ENCODE results near the gene CERS3. TPM values are rescaled to one million over a fixed set of nuclear protein-coding genes. Genes with fewer than 3 reads are reported as not detected.

CERS3 gene
- total and polyA plus RNA-seq, 10 of the 15 experiments (the other 5 are each of a cell fraction or from before 2014, with no cell fraction given), result not detected

GRCh38 chr15:100434561-100434960 is 94.2 kb downstream of the CERS3 start:
- DNase-seq (ENCODE audit: low read depth, low spot score) (no peak), ATAC-seq (no peak), FAIRE-seq (no peak)
- intact Hi-C loops (cut with micrococcal nuclease; ENCODE audit: unreplicated experiment), result no loop called here
- RAD21 ChIA-PET (ENCODE audit: unreplicated experiment), result no interaction called here
- 64% methylated on average over 6 of the region's 6 CpGs for WGBS (ENCODE audit: insufficient coverage, insufficient replicate concordance, low lambda C conversion rate, missing lambda C conversion rate)
- in situ Hi-C loops (cut with MboI), result no loop called here
- H4K20me1 ChIP-seq (ENCODE audit: control insufficient read depth, insufficient read depth), result no peaks in the 10 kb centered on the region
- no peaks in the 10 kb centered on the region for H3K79me2 ChIP-seq (ENCODE audit: control insufficient read depth, insufficient read depth, low read length)
- no peaks in the 10 kb centered on the region for H3K4me1 ChIP-seq (ENCODE audit: control insufficient read depth, insufficient read depth, low read length)
- H3K4me2 ChIP-seq (ENCODE audit: control insufficient read depth, insufficient read depth), result no peak overlapping the region
- no peak overlapping the region for H2AFZ ChIP-seq (ENCODE audit: control insufficient read depth, low read depth, low read length)
- SMC1A ChIA-PET (ENCODE audit: uncharacterized antibody, unreplicated experiment), result no interaction called here
- TF ChIP-seq BACH1 (IDR thresholded peaks at IDR 0.05; ENCODE audit: borderline replicate concordance), result no peak
- no peak for TF ChIP-seq CREB1 (IDR thresholded peaks at IDR 0.05; ENCODE audit: low read depth)
- no peak for TF ChIP-seq BCL11A (IDR thresholded peaks at IDR 0.05; ENCODE audit: low read depth, low read length)
- TF ChIP-seq WRNIP1 (IDR thresholded peaks at IDR 0.05; ENCODE audit: borderline replicate concordance, low read depth, low read length), result no peak
- TF ChIP-seq NR2C2 (IDR thresholded peaks at IDR 0.05; ENCODE audit: borderline replicate concordance, control insufficient read depth, insufficient read length, low read depth), result no peak
- no peak overlapping the region for H3K27ac ChIP-seq (ENCODE audit: control insufficient read depth, insufficient read depth)
- no peaks in the 10 kb centered on the region for H3K9me3 ChIP-seq (replicated peaks; ENCODE audit: control insufficient read depth, insufficient read depth, low read length)
- H3K9ac ChIP-seq (ENCODE audit: control insufficient read depth, insufficient read depth, low read length), result no peak overlapping the region
- no peak overlapping the region for H3K4me3 ChIP-seq
- H3K27me3 ChIP-seq (replicated peaks in 1 of 2; ENCODE audit: control insufficient read depth in 2 of 2, insufficient read depth in 2 of 2, low read length in 1 of 2), result no peaks in the 10 kb centered on the region
- CTCF ChIA-PET, result no interaction called here
- BruUV-seq (replicated peaks), result no TSS peak
- no peaks in the 10 kb centered on the region for H3K36me3 ChIP-seq (ENCODE audit: control insufficient read depth in 2 of 2, insufficient read depth in 2 of 2, low read length in 1 of 2)
- POLR2A ChIA-PET, result no interaction called here

GRCh38 chr15:100434038-100434437 is 94.7 kb downstream of the CERS3 start:
- DNase-seq (ENCODE audit: low read depth, low spot score) (no peak), FAIRE-seq (no peak), ATAC-seq (no peak)
- Histone ChIP-seq H4K20me1 (ENCODE audit: control insufficient read depth, insufficient read depth) (no peaks in the 10 kb centered on the region), H3K9me3 (replicated peaks; ENCODE audit: control insufficient read depth, insufficient read depth, low read length) (no peaks in the 10 kb centered on the region), H3K4me2 (ENCODE audit: control insufficient read depth, insufficient read depth) (no peak overlapping the region), H2AFZ (ENCODE audit: control insufficient read depth, low read depth, low read length) (no peak overlapping the region), H3K4me3 (no peak overlapping the region), H3K27ac (ENCODE audit: control insufficient read depth, insufficient read depth) (no peak overlapping the region), H3K79me2 (ENCODE audit: control insufficient read depth, insufficient read depth, low read length) (no peaks in the 10 kb centered on the region), H3K9ac (ENCODE audit: control insufficient read depth, insufficient read depth, low read length) (no peak overlapping the region), H3K4me1 (ENCODE audit: control insufficient read depth, insufficient read depth, low read length) (no peaks in the 10 kb centered on the region), H3K36me3 (ENCODE audit: control insufficient read depth in 2 of 2, insufficient read depth in 2 of 2, low read length in 1 of 2) (no peaks in the 10 kb centered on the region), H3K27me3 (replicated peaks in 1 of 2; ENCODE audit: control insufficient read depth in 2 of 2, insufficient read depth in 2 of 2, low read length in 1 of 2) (no peaks in the 10 kb centered on the region)
- WGBS (ENCODE audit: insufficient coverage, insufficient replicate concordance, low lambda C conversion rate, missing lambda C conversion rate), result 62% methylated on average over 8 of the region's 8 CpGs
- in situ Hi-C loops (cut with MboI) (no loop called here), intact Hi-C loops (cut with micrococcal nuclease; ENCODE audit: unreplicated experiment) (no loop called here)
- SMC1A ChIA-PET (ENCODE audit: uncharacterized antibody, unreplicated experiment), result interaction anchor here (0.6 kb wide), 1 partner anchor 201 kb away, joined by 4 read pairs; no protein-coding TSS in a partner anchor
- POLR2A ChIA-PET, result no interaction called here
- no TSS peak for BruUV-seq (replicated peaks)
- RAD21 ChIA-PET (ENCODE audit: unreplicated experiment), result no interaction called here
- CTCF ChIA-PET, result no interaction called here
- TF ChIP-seq GATAD2B (conservative IDR thresholded peaks at IDR 0.05; ENCODE audit: low read depth) (no peak), CEBPB (IDR thresholded peaks at IDR 0.05; ENCODE audit: borderline replicate concordance in 1 of 2, low read depth in 2 of 2, low read length in 2 of 2) (no peak), REST (IDR thresholded peaks at IDR 0.05; ENCODE audit: low read depth, low read length) (no peak), SREBF1 (IDR thresholded peaks at IDR 0.05; ENCODE audit: low read length) (no peak), E2F4 (IDR thresholded peaks at IDR 0.05; ENCODE audit: low read depth, low read length) (no peak), EP300 (IDR thresholded peaks at IDR 0.05; ENCODE audit: borderline replicate concordance in 1 of 2, control insufficient read depth in 1 of 2, low read depth in 2 of 2, low read length in 2 of 2) (no peak), SUZ12 (IDR thresholded peaks at IDR 0.05; ENCODE audit: unreplicated experiment) (no peak), POLR2AphosphoS2 (IDR thresholded peaks at IDR 0.05; ENCODE audit: low read depth, low read length) (no peak)
